Liver (tissue), 3 donors: ENCODE measurements around the gene RPTOR.

Experiments
- ATF3 ChIP-seq: IDR thresholded peaks from 2 replicates; pipeline ENCODE4 v1.6.1; 2016; ENCODE audit warnings: antibody characterized with exemption
- EGR1 ChIP-seq, 2 donors: IDR thresholded peaks; 2 replicates each; pipeline ENCODE4 v1.6.1; 2016 to 2018; ENCODE audit warnings: antibody characterized with exemption in 2 of 2, low read depth in 2 of 2
- GABPA ChIP-seq, 2 donors: IDR thresholded peaks in 1 of 2; conservative IDR thresholded peaks in 1 of 2; 2 replicates each; pipeline ENCODE4 v1.6.1; 2016; ENCODE audit warnings: antibody characterized with exemption in 2 of 2, mild to moderate bottlenecking in 1 of 2, moderate library complexity in 1 of 2
- MAX ChIP-seq: IDR thresholded peaks from 2 replicates; pipeline ENCODE4 v1.6.1; 2016; ENCODE audit warnings: antibody characterized with exemption
- RAD21 ChIP-seq, 2 donors: IDR thresholded peaks; 2 replicates each; pipeline ENCODE4 v1.6.1; 2016; ENCODE audit warnings: antibody characterized with exemption in 2 of 2, mild to moderate bottlenecking in 2 of 2
- RXRA ChIP-seq, 2 donors: IDR thresholded peaks; 2 replicates each; pipeline ENCODE4 v1.6.1; 2017 to 2018; ENCODE audit warnings: antibody characterized with exemption in 2 of 2, mild to moderate bottlenecking in 1 of 2
- SP1 ChIP-seq: IDR thresholded peaks from 2 replicates; pipeline ENCODE4 v1.6.1; 2018; ENCODE audit warnings: antibody characterized with exemption, mild to moderate bottlenecking
- TAF1 ChIP-seq: conservative IDR thresholded peaks from 2 replicates; pipeline ENCODE4 v1.6.1; 2016; ENCODE audit warnings: antibody characterized with exemption, mild to moderate bottlenecking
- YY1 ChIP-seq: IDR thresholded peaks from 2 replicates; pipeline ENCODE4 v1.6.1; 2016; ENCODE audit warnings: antibody characterized with exemption, mild to moderate bottlenecking
- TF ChIP-seq, protein P1 (sequence below): fragments of 150-350 bp; IDR thresholded peaks from 2 replicates; pipeline ENCODE4 v1.5.1; 2017; ENCODE audit warnings: improper control_type of control experiment, low read depth, low read length; ENCODE audit not compliant: missing input control
- TF ChIP-seq, protein P2 (sequence below): IDR thresholded peaks from 2 replicates; pipeline ENCODE4 v1.6.1; 2016; ENCODE audit warnings: antibody characterized with exemption, mild to moderate bottlenecking
- donor health status: healthy.
- donor health status: healthy.

DNA sequence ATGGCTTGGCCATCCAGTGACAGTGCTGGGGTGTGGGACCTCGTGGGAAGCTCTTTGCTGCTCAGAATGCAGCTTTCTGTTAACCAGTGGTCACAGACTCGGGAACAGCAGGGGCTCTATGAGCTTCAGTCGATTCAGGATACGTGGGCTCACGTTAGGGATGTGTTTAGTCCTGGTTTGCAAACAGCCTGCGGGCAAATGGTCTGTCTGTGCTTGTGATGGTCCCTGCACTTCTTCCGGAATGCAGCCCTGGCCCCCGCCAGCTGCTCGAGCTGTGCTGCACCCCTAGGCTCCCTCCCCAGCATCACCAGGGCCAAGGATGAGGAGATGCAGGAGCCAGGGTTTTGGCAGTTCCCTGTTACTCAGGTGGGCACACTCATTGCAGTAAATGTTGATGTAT is 274.2 kb downstream of the RPTOR start:
- TF ChIP-seq, protein P1, sequence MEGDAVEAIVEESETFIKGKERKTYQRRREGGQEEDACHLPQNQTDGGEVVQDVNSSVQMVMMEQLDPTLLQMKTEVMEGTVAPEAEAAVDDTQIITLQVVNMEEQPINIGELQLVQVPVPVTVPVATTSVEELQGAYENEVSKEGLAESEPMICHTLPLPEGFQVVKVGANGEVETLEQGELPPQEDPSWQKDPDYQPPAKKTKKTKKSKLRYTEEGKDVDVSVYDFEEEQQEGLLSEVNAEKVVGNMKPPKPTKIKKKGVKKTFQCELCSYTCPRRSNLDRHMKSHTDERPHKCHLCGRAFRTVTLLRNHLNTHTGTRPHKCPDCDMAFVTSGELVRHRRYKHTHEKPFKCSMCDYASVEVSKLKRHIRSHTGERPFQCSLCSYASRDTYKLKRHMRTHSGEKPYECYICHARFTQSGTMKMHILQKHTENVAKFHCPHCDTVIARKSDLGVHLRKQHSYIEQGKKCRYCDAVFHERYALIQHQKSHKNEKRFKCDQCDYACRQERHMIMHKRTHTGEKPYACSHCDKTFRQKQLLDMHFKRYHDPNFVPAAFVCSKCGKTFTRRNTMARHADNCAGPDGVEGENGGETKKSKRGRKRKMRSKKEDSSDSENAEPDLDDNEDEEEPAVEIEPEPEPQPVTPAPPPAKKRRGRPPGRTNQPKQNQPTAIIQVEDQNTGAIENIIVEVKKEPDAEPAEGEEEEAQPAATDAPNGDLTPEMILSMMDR = no peak
- no peak for TF ChIP-seq RAD21 (IDR thresholded peaks at IDR 0.05)
- TF ChIP-seq, protein P2, sequence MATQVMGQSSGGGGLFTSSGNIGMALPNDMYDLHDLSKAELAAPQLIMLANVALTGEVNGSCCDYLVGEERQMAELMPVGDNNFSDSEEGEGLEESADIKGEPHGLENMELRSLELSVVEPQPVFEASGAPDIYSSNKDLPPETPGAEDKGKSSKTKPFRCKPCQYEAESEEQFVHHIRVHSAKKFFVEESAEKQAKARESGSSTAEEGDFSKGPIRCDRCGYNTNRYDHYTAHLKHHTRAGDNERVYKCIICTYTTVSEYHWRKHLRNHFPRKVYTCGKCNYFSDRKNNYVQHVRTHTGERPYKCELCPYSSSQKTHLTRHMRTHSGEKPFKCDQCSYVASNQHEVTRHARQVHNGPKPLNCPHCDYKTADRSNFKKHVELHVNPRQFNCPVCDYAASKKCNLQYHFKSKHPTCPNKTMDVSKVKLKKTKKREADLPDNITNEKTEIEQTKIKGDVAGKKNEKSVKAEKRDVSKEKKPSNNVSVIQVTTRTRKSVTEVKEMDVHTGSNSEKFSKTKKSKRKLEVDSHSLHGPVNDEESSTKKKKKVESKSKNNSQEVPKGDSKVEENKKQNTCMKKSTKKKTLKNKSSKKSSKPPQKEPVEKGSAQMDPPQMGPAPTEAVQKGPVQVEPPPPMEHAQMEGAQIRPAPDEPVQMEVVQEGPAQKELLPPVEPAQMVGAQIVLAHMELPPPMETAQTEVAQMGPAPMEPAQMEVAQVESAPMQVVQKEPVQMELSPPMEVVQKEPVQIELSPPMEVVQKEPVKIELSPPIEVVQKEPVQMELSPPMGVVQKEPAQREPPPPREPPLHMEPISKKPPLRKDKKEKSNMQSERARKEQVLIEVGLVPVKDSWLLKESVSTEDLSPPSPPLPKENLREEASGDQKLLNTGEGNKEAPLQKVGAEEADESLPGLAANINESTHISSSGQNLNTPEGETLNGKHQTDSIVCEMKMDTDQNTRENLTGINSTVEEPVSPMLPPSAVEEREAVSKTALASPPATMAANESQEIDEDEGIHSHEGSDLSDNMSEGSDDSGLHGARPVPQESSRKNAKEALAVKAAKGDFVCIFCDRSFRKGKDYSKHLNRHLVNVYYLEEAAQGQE = no peak
- no peak for TF ChIP-seq EGR1 (IDR thresholded peaks at IDR 0.05; ENCODE audit: low read depth in 2 of 2)
- TF ChIP-seq YY1 = no peak
- TF ChIP-seq GABPA (IDR thresholded peaks at IDR 0.05 in 1 of 2, conservative IDR thresholded peaks at IDR 0.05 in 1 of 2) = no peak
- TF ChIP-seq TAF1 = no peak
- TF ChIP-seq MAX = no peak
- no peak for TF ChIP-seq SP1
- TF ChIP-seq RXRA (IDR thresholded peaks at IDR 0.05) = no peak
- TF ChIP-seq ATF3 = no peak
